GM23248 (cell line): ENCODE measurements around the gene GRM3.

ENCODE experiments used
- EZH2 ChIP-seq: fragments of 200-600 bp; sonication (generic); IDR thresholded peaks from 2 replicates; pipeline ENCODE4 v1.6.1; 2018; ENCODE audit warnings: antibody characterized with exemption, mild to moderate bottlenecking; ENCODE audit not compliant: insufficient read depth, poor library complexity, severe bottlenecking
- EZH2phosphoT487 ChIP-seq: fragments of 200-600 bp; sonication (generic); IDR thresholded peaks from 2 replicates; pipeline ENCODE4 v1.6.1; 2018; ENCODE audit warnings: antibody characterized with exemption, moderate library complexity, mild to moderate bottlenecking, low read depth; ENCODE audit not compliant: insufficient read depth

GRCh38 chr7:86598311-86598710 lies 45.4 kb upstream of the GRM3 start:
- no peak for TF ChIP-seq EZH2phosphoT487
- no peak for TF ChIP-seq EZH2
